Measurements from ENCODE around the gene TSPAN10.

TSPAN10 gene

GRCh38 chr17:81686614-81687013 lies 49.6 kb downstream of the TSPAN10 start:
- Histone ChIP-seq H3K4ac (ENCODE audit: low read depth, low read length) (no peak overlapping the region), H3K27me3 (ENCODE audit: insufficient read depth, low read length) (no peaks in the 10 kb centered on the region), H4K91ac (ENCODE audit: low read depth, low read length) (no peak overlapping the region), H3K4me3 (ENCODE audit: low read depth, low read length) (no peak overlapping the region), H2BK12ac (ENCODE audit: low read length) (no peak overlapping the region), H3K14ac (ENCODE audit: low read length) (no peak overlapping the region), H2BK120ac (ENCODE audit: insufficient read depth, low read length, poor library complexity) (no peak overlapping the region), H3K79me2 (ENCODE audit: control insufficient read depth, insufficient read depth, low read length, poor library complexity) (peaks cover 20% of the 10 kb centered on the region), H2BK5ac (ENCODE audit: low read depth, low read length, poor library complexity) (no peak overlapping the region), H3K9ac (ENCODE audit: low read length) (no peak overlapping the region), H3K23ac (ENCODE audit: low read length) (no peak overlapping the region), H3K27ac (ENCODE audit: low read depth, low read length) (no peak overlapping the region), H3K36me3 (ENCODE audit: control insufficient read depth in 1 of 2, insufficient read depth in 2 of 2, low read length in 2 of 2) (peaks cover 66 to 68% of the 10 kb centered on the region in 2 experiments), H3K79me1 (ENCODE audit: low read length) (peaks cover 10% of the 10 kb centered on the region), H3K4me1 (ENCODE audit: control insufficient read depth in 1 of 2, insufficient read depth in 2 of 2, low read length in 2 of 2) (peaks cover 15 to 16% of the 10 kb centered on the region in 2 experiments), H2AFZ (ENCODE audit: insufficient read depth, low read length, poor library complexity) (no peak overlapping the region), H3K18ac (ENCODE audit: low read length) (no peak overlapping the region), H2AK5ac (ENCODE audit: low read length) (no peak overlapping the region), H3K9me3 (ENCODE audit: insufficient read depth, low read depth, low read length) (no peaks in the 10 kb centered on the region), H4K8ac (ENCODE audit: low read depth, low read length) (no peak overlapping the region), H3K4me2 (ENCODE audit: low read length) (no peak overlapping the region), H4K12ac (ENCODE audit: low read depth, low read length) (no peak overlapping the region)
- no peak for DNase-seq
- WGBS (ENCODE audit: extremely low coverage, insufficient coverage, insufficient read length): no CpG with 5 or more reads among the region's 20 CpGs

GRCh38 chr17:81687770-81688541 lies 51.0 kb downstream of the TSPAN10 start:
- Histone ChIP-seq H2AK5ac (ENCODE audit: low read length) (no peak overlapping the region), H4K91ac (ENCODE audit: low read depth, low read length) (no peak overlapping the region), H4K8ac (ENCODE audit: low read depth, low read length) (no peak overlapping the region), H3K18ac (ENCODE audit: low read length) (no peak overlapping the region), H3K14ac (ENCODE audit: low read length) (no peak overlapping the region), H3K79me1 (ENCODE audit: low read length) (peaks cover 10% of the 10 kb centered on the region), H2BK120ac (ENCODE audit: insufficient read depth, low read length, poor library complexity) (no peak overlapping the region), H3K27ac (ENCODE audit: low read depth, low read length) (no peak overlapping the region), H3K4me3 (ENCODE audit: low read depth, low read length) (peak overlapping the region; percentile 7), H3K4me1 (ENCODE audit: control insufficient read depth in 1 of 2, insufficient read depth in 2 of 2, low read length in 2 of 2) (peaks cover 10% of the 10 kb centered on the region in 2 experiments), H2BK5ac (ENCODE audit: low read depth, low read length, poor library complexity) (no peak overlapping the region), H3K36me3 (ENCODE audit: control insufficient read depth in 1 of 2, insufficient read depth in 2 of 2, low read length in 2 of 2) (peaks cover 72 to 78% of the 10 kb centered on the region in 2 experiments), H3K27me3 (ENCODE audit: insufficient read depth, low read length) (no peaks in the 10 kb centered on the region), H3K4ac (ENCODE audit: low read depth, low read length) (no peak overlapping the region), H4K12ac (ENCODE audit: low read depth, low read length) (no peak overlapping the region), H2AFZ (ENCODE audit: insufficient read depth, low read length, poor library complexity) (no peak overlapping the region), H3K9ac (ENCODE audit: low read length) (no peak overlapping the region), H2BK12ac (ENCODE audit: low read length) (no peak overlapping the region), H3K9me3 (ENCODE audit: insufficient read depth, low read depth, low read length) (no peaks in the 10 kb centered on the region), H3K79me2 (ENCODE audit: control insufficient read depth, insufficient read depth, low read length, poor library complexity) (peaks cover 18% of the 10 kb centered on the region), H3K4me2 (ENCODE audit: low read length) (no peak overlapping the region), H3K23ac (ENCODE audit: low read length) (no peak overlapping the region)
- no peak for DNase-seq
- WGBS (ENCODE audit: extremely low coverage, insufficient coverage, insufficient read length): no CpG with 5 or more reads among the region's 41 CpGs

GRCh38 chr17:81688616-81689015 lies 51.6 kb downstream of the TSPAN10 start:
- no peak overlapping the region for H3K23ac ChIP-seq (ENCODE audit: low read length)
- H3K27me3 ChIP-seq (ENCODE audit: insufficient read depth, low read length): no peaks in the 10 kb centered on the region
- peaks cover 13% of the 10 kb centered on the region for H3K79me2 ChIP-seq (ENCODE audit: control insufficient read depth, insufficient read depth, low read length, poor library complexity)
- no peak overlapping the region for H2BK12ac ChIP-seq (ENCODE audit: low read length)
- H2AK5ac ChIP-seq (ENCODE audit: low read length): no peak overlapping the region
- H3K14ac ChIP-seq (ENCODE audit: low read length): no peak overlapping the region
- no peak for DNase-seq
- H3K4me3 ChIP-seq (ENCODE audit: low read depth, low read length): no peak overlapping the region
- H3K36me3 ChIP-seq (ENCODE audit: control insufficient read depth in 1 of 2, insufficient read depth in 2 of 2, low read length in 2 of 2): peaks cover 79 to 84% of the 10 kb centered on the region in 2 experiments
- H3K79me1 ChIP-seq (ENCODE audit: low read length): peaks cover 5% of the 10 kb centered on the region
- H3K4ac ChIP-seq (ENCODE audit: low read depth, low read length): no peak overlapping the region
- H4K12ac ChIP-seq (ENCODE audit: low read depth, low read length): no peak overlapping the region
- H3K9ac ChIP-seq (ENCODE audit: low read length): no peak overlapping the region
- no peak overlapping the region for H2BK120ac ChIP-seq (ENCODE audit: insufficient read depth, low read length, poor library complexity)
- no peak overlapping the region for H4K8ac ChIP-seq (ENCODE audit: low read depth, low read length)
- H2AFZ ChIP-seq (ENCODE audit: insufficient read depth, low read length, poor library complexity): no peak overlapping the region
- no peak overlapping the region for H3K27ac ChIP-seq (ENCODE audit: low read depth, low read length)
- H4K91ac ChIP-seq (ENCODE audit: low read depth, low read length): no peak overlapping the region
- no peak overlapping the region for H3K4me2 ChIP-seq (ENCODE audit: low read length)
- WGBS (ENCODE audit: extremely low coverage, insufficient coverage, insufficient read length): no CpG with 5 or more reads among the region's 14 CpGs
- no peak overlapping the region for H3K18ac ChIP-seq (ENCODE audit: low read length)
- no peak overlapping the region for H2BK5ac ChIP-seq (ENCODE audit: low read depth, low read length, poor library complexity)
- peaks cover 10% of the 10 kb centered on the region in 2 experiments for H3K4me1 ChIP-seq (ENCODE audit: control insufficient read depth in 1 of 2, insufficient read depth in 2 of 2, low read length in 2 of 2)
- H3K9me3 ChIP-seq (ENCODE audit: insufficient read depth, low read depth, low read length): no peaks in the 10 kb centered on the region

- Histone ChIP-seq H3K79me1 (ENCODE audit: low read length) (no peaks in the 10 kb centered on the region), H2BK120ac (ENCODE audit: insufficient read depth, low read length, poor library complexity) (no peak overlapping the region), H2AK5ac (ENCODE audit: low read length) (no peak overlapping the region), H4K91ac (ENCODE audit: low read depth, low read length) (no peak overlapping the region), H3K4ac (ENCODE audit: low read depth, low read length) (no peak overlapping the region), H3K4me2 (ENCODE audit: low read length) (no peak overlapping the region), H3K18ac (ENCODE audit: low read length) (no peak overlapping the region), H4K8ac (ENCODE audit: low read depth, low read length) (no peak overlapping the region), H2BK5ac (ENCODE audit: low read depth, low read length, poor library complexity) (no peak overlapping the region), H3K23ac (ENCODE audit: low read length) (no peak overlapping the region), H4K12ac (ENCODE audit: low read depth, low read length) (no peak overlapping the region), H3K9ac (ENCODE audit: low read length) (no peak overlapping the region), H2AFZ (ENCODE audit: insufficient read depth, low read length, poor library complexity) (no peak overlapping the region), H3K27ac (ENCODE audit: low read depth, low read length) (no peak overlapping the region), H2BK12ac (ENCODE audit: low read length) (no peak overlapping the region), H3K79me2 (ENCODE audit: control insufficient read depth, insufficient read depth, low read length, poor library complexity) (peaks cover 2% of the 10 kb centered on the region), H3K4me1 (ENCODE audit: control insufficient read depth in 1 of 2, insufficient read depth in 2 of 2, low read length in 2 of 2) (peaks cover 4% of the 10 kb centered on the region in 2 experiments), H3K9me3 (ENCODE audit: insufficient read depth, low read depth, low read length) (no peaks in the 10 kb centered on the region), H3K27me3 (ENCODE audit: insufficient read depth, low read length) (no peaks in the 10 kb centered on the region), H3K36me3 (ENCODE audit: control insufficient read depth in 1 of 2, insufficient read depth in 2 of 2, low read length in 2 of 2) (peaks cover 94 to 99% of the 10 kb centered on the region in 2 experiments), H3K4me3 (ENCODE audit: low read depth, low read length) (no peak overlapping the region), H3K14ac (ENCODE audit: low read length) (no peak overlapping the region)
- WGBS (ENCODE audit: extremely low coverage, insufficient coverage, insufficient read length): no CpG with 5 or more reads among the region's 18 CpGs
- DNase-seq: no peak
Observed at GRCh38 chr17:81690066-81690465, 53.1 kb downstream of the TSPAN10 start.
